Measurements from ENCODE around the gene STRAP.
"Not testable (repeated sequence)": the region's sequence is repeated elsewhere in the genome, so short reads cannot be mapped to it uniquely, and the experiment has no call there.

The STRAP gene

DNA sequence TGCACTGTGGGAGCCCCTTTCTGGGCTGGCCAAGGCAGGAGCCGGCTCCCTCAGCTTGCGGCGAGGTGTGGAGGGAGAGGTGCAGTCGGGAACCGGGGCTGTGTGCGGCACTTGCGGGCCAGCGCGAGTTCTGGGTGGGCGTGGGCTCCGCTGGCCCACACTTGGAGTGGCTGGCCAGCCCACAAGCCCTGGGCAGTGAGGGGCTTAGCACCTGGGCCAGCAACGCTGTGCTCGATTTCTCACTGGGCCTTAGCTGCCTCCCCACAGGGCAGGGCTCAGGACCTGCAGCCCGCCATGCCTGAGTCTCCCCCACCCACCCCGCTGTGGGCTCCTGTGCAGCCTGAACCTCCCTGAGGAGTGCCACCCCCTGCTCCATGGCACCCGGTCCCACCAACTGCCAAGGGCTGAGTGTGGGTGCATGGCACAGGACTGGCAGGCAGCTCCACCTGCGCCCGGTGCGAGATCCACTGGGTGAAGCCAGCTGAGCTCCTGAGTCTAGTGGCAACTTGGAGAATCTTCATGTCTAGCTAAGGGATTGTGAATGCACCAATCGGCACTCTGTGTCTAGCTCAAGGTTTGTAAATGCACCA lies 7.5 kb upstream of the STRAP start:
- not testable (repeated sequence) for DNase-seq

DNA sequence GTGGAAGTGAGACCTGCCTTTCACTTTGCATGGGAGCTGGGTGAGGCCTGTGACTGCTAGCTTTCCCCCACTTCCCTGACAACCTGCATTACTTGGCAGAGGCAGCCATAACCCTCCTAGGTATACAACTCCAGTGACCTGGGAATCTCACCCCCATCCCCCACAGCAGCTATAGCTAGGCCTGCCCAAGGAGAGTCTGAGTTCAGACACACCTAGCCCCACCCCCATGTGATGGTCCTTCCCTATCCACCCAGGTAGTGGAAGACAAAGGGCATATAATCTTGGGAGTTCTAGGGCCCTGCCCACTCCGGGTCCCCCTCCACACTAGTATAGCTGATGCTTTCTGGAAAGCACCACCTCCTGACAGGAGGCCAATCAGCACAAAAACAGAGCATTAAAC lies 6.3 kb upstream of the STRAP start:
- DNase-seq: no peak

DNA sequence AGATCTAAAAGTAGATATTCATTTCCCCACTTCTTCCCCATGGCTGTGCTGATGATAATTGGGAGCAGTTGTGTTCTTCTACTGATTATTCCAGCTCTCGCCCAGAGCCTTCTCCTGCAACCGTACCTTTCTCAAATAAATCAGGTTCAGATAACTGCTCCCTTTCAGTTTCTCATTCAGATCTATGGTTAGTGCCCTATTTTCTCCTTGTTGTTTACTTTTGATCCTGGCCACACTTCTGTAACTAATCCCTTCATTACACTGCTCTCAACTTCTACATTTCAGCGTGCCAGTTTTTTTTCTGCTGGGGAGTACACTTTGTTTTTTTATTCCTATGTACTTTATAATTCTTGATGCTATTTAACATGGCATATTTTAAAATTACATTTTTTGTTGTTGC lies 2.8 kb upstream of the STRAP start:
- no peak for DNase-seq

GRCh38 chr12:15880721-15881120 lies 1.5 kb upstream of the STRAP start:
- no peak for DNase-seq

GRCh38 chr12:15883536-15883935 lies 1.3 kb downstream of the STRAP start:
- DNase-seq: no peak

DNA sequence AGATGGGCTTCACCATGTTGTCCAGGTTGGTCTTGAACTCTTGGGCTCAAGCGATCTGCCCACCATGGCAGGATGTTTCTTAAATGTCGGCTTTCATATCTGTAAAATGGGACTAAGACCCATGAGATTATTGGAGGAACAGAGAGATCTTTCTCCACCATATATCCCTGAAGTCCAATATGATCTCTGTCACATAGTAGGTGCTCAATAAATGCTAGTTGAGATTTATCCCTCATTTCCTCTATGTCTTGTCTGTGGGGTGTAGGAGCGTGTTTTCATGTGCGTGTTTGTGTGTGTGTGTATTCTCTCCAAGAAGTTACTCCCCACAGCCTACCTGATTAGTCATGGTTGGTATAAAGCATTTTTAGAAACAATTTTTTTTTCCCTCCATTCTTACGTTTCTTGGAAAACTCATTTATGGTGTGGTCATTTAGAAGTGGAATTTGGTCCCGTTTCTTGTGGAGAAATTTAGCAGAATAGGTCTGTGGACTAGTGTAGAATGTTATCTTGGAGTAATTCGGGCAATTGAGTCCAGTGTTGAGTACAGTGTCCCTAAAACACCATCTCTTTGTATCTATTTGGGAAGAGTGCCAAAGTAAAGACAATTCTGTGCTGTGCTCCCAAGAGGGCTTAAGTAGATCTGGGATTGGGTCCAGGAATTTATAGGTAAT lies 4.3 kb downstream of the STRAP start:
- DNase-seq: no peak

- DNase-seq: no peak
Observed at GRCh38 chr12:15887043-15887817, 5.0 kb downstream of the STRAP start.

DNA sequence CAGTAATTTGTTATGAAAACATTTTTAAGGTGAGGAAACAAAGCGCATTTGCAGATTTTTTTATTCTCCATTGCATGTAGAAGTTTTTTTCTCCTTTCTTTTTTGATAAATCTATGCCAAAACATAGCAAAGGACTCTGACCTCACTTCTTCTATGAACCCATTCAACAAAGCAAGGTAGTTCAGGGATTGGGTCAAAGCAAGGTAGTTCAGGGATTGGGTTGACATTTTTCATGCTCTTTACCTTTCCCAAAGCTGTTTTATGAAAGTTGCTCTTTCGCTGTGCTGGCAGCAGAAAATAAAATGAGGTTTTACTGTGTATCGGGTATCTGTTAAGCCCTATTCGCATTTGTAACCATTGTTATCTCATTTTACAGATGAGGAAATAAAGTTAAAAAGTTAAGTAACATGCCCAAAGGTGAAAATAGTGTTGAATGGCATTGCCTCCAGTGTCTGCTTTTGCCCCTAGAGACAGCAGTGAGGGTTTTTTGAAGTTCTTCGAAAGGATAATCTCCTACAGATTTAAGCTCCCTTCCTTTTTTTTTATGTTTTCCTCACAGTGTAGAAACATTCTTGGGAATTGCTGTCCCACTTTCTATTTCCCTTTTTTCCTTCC lies 10.6 kb downstream of the STRAP start:
- DNase-seq: no peak

GRCh38 chr12:15893260-15893659 lies 11.1 kb downstream of the STRAP start:
- DNase-seq: no peak

GRCh38 chr12:15896867-15897266 lies 14.7 kb downstream of the STRAP start:
- DNase-seq: no peak

GRCh38 chr12:15897433-15897832 lies 15.2 kb downstream of the STRAP start:
- DNase-seq: no peak

- DNase-seq: peak in 2 of 6 experiments; percentile 36 to 40
Observed at GRCh38 chr12:15899282-15899870, 17.2 kb downstream of the STRAP start.

DNA sequence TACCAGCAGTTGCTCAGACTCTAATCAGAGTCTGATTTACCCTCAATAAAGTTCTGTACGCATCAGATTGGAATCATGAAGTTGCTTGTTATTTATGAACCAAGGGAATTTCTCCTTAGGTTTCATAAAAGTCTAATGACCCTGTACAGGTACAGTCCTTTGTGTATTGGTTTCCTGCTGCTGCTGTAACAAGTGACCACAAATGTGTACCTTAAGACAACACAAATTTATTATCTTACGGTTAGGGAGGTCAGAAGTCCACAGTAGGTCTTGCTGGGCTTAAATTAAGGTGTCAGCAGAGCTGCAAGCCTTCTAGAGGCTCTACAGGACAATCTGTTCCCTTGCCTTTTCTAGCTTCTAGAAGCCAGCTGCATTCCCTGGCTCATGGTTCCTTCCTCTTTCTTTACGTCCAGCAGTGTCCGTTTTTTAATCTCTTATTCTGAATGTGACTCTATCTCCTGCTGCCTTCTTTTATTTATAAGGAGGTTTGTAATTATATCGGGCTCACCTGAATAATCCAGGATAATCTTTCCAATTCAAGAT lies 22.3 kb downstream of the STRAP start:
- no peak for DNase-seq

- no peak for DNase-seq
Observed at GRCh38 chr12:15910468-15910863, 28.3 kb downstream of the STRAP start.

GRCh38 chr12:15910864-15911721 lies 28.9 kb downstream of the STRAP start, which contains the start of gene DERA:
DERA (plus strand) TSS chr12:15911332; CDS start chr12:15911384, 52 bp downstream.
- DNase-seq: peak; percentile 21 to 72 (median 48)

DNA sequence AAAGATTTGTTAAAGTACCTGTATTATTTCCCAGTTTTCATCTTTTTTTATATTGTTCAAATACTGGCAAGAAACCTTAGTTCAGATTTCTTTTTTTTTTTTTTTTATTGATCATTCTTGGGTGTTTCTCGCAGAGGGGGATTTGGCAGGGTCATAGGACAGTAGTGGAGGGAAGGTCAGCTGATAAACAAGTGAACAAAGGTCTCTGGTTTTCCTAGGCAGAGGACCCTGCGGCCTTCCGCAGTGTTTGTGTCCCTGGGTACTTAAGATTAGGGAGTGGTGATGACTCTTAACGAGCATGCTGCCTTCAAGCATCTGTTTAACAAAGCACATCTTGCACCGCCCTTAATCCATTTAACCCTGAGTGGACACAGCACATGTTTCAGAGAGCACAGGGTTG lies 29.7 kb downstream of the STRAP start:
- DNase-seq: not testable (repeated sequence)

DNA sequence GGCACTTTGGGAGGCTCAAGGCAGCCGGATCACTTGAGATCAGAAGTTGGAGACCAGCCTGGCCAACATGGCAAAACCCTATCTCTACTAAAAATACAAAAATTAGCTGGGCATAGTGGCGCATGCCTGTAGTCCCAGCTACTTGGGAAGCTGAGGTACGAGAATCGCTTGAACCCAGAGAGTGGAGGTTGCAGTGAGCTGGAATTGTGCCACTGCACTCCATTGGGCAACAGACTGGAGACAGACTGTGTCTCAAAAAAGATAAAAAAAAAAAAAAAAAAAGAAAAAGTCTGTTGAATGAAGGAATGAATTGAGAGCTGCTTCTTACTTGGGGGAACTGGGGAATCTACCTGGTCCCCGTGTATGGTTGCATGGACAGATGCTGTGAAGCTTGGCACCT lies 31.9 kb downstream of the STRAP start:
- not testable (repeated sequence) for DNase-seq

DNA sequence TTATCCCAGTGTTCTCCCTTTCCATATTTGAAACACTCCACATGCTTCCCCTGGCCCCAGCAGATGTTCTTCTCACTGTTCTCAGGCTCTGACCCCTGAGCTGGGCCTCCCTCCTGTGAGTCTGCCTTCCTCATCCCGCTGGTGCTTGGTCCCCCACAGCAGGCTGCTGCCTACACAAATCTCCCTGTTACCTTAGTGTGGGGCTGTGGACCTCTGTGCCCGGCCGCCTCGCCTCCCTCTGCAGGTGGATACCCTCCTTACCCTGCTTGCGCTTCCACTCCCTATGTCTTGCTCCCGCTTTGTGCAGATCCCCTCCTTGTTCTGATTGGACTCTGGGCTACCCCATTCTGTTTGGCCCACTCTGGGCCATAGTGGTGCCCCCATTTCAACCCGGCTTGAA lies 35.9 kb downstream of the STRAP start:
- no peak for DNase-seq

DNA sequence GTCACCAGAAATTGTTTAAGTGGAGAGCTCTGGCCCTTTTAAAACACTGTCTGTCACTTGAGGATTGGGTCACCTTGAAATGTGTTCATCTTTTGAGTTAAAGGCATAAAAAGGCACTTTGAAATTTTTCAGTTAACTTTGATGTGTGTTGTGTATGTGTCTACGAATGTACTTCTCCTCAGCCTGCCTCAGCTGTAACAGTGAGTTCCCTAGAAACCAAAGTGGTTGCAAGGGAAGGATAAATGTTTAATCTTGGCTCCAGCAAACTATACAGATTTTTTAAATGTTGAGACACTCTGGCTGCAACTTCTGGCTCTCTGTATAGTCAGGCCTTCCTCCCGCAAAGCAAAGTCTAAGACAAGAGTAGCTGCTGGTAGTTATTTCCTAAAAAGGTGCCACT lies 37.2 kb downstream of the STRAP start:
- no peak for DNase-seq

DNA sequence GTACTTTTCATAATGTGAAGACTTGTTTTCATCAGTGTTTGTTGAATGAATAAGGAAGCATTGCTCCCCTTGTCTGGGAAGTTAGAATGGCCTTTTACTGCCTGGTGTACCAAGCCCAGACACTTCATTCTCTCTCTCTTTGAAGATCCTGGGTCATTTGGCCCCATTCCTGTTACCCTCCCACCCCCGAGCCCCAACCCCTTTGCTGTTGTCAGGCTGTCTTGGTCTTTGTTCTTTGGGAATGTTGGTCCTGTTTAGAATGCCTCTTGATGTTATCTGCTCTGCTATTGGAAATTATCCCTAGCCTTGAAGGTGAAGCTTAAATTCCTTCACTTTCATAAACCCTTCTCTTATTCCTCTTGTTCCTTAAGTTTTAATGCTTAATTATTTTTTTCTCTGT lies 42.8 kb downstream of the STRAP start:
- no peak for DNase-seq

GRCh38 chr12:15928346-15928745 lies 46.2 kb downstream of the STRAP start:
- DNase-seq: no peak

All from stimulated activated naive CD4-positive, alpha-beta T cell (primary cell).